Esophagus muscularis mucosa (tissue), 4 donors: ENCODE results near the gene LRPPRC. TPM values are rescaled to one million over a fixed set of nuclear protein-coding genes. Genes with fewer than 3 reads are reported as not detected.

ENCODE experiments used
- DNase-seq: peaks from one replicate; pipeline ENCODE4 v3.0.0-alpha.2; 2017; ENCODE audit errors: extremely low spot score
- H3K27ac ChIP-seq, 4 donors: fragments of 200-600 bp; sonication (generic); replicated peaks in 1 of 4; 1 replicate in 3 of 4; 2 replicates in 1 of 4; pipeline ENCODE4 v1.5.1; 2016 to 2019; ENCODE audit warnings: mild to moderate bottlenecking in 1 of 4
- H3K27me3 ChIP-seq, 4 donors: fragments of 200-600 bp; sonication (generic); one replicate each; pipeline versions ENCODE4 v1.5.1 to v1.6.0; 2016 to 2019
- H3K36me3 ChIP-seq, 4 donors: fragments of 200-600 bp; sonication (generic); one replicate each; pipeline ENCODE4 v1.5.1; 2016 to 2019
- H3K4me1 ChIP-seq, 4 donors: fragments of 200-600 bp; sonication (generic); one replicate each; pipeline ENCODE4 v1.5.1; 2016 to 2019
- H3K4me3 ChIP-seq, 4 donors: fragments of 200-600 bp; sonication (generic); 1 replicate in 2 of 4; 2 replicates in 2 of 4; pipeline ENCODE4 v1.5.1; 2016 to 2019; ENCODE audit warnings: mild to moderate bottlenecking in 4 of 4, moderate library complexity in 1 of 4
- H3K9me3 ChIP-seq, 4 donors: fragments of 200-600 bp; sonication (generic); 1 replicate in 3 of 4; 2 replicates in 1 of 4; pipeline ENCODE4 v1.5.1; 2016 to 2019
- CTCF ChIP-seq, 3 experiments: fragments of 200-600 bp in 2 of 3; fragments of 450-650 bp in 1 of 3; sonication (generic) in 2 of 3; IDR thresholded peaks; one replicate each; pipeline ENCODE4 v1.5.1; 2017 to 2019; ENCODE audit warnings: antibody characterized with exemption in 3 of 3, mild to moderate bottlenecking in 2 of 3, moderate library complexity in 1 of 3
- EP300 ChIP-seq: sonication (generic); formaldehyde crosslinking; IDR thresholded peaks from one replicate; pipeline ENCODE4 v1.6.1; 2017; ENCODE audit warnings: antibody characterized with exemption
- POLR2A ChIP-seq: fragments of 450-650 bp; IDR thresholded peaks from one replicate; pipeline ENCODE4 v1.6.1; 2017; ENCODE audit warnings: antibody characterized with exemption, moderate library complexity, mild to moderate bottlenecking, low read depth
- POLR2AphosphoS5 ChIP-seq, 2 donors: sonication (generic); formaldehyde crosslinking; IDR thresholded peaks; one replicate each; pipeline ENCODE4 v1.6.1; 2017; ENCODE audit warnings: antibody characterized with exemption in 2 of 2
- WGBS: methylation state at CpG from one replicate; pipeline ENCODE4 v1.1.5; 2018; 5-methylcytosine and 5-hydroxymethylcytosine counted together
- intact Hi-C: fragments of 100-400 bp; cut with DNase I; formaldehyde crosslinking; loops from one replicate; pipeline ENCODE4 v1.15.1; 2023
- total RNA-seq, 4 donors: library from RNA; depleted of rRNA; stranded (reverse); fragments of >200 nt; gene quantifications; one replicate each; pipeline versions ENCODE4 v1.1.0 to v1.2.1, GENCODE V29; 2016

The LRPPRC gene
- total RNA-seq, 4 donors from 2014 or later: 38.4 to 44.6 (median 43.0) TPM

DNA sequence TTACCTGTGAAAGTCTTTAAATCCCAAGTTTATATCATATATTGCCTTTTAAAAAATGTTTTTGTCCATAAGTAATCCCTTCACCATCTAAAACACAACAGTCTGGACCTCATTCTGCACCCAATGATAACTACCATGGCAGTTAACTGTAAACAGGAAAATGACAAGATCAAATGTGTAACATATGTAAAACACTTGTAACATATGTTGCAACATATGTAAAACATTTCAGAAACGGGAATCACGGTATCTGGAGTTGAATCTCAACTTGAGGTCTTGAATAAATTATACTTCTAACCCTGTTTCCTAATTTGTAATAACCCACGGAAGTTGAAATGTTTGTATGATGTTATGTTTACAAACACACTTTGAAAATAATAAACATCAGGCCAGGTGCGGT, 6.2 kb downstream of the LRPPRC start:
- H3K27me3 ChIP-seq: no peaks in the 10 kb centered on the region
- no peak overlapping the region for H3K27ac ChIP-seq
- intact Hi-C loops: no loop called here
- 83% methylated on average over 4 of the region's 4 CpGs for WGBS
- H3K4me3 ChIP-seq: no peak overlapping the region
- peaks cover 16 to 30% (median 18%) of the 10 kb centered on the region in 4 donors for H3K4me1 ChIP-seq
- DNase-seq: no peak
- no peaks in the 10 kb centered on the region for H3K9me3 ChIP-seq
- H3K36me3 ChIP-seq: peaks cover 0 to 52% (median 21%) of the 10 kb centered on the region in 4 donors
- TF ChIP-seq POLR2A: no peak
- TF ChIP-seq POLR2AphosphoS5 (IDR thresholded peaks at IDR 0.05): no peak
- no peak for TF ChIP-seq EP300
- no peak for TF ChIP-seq CTCF (IDR thresholded peaks at IDR 0.05)

DNA sequence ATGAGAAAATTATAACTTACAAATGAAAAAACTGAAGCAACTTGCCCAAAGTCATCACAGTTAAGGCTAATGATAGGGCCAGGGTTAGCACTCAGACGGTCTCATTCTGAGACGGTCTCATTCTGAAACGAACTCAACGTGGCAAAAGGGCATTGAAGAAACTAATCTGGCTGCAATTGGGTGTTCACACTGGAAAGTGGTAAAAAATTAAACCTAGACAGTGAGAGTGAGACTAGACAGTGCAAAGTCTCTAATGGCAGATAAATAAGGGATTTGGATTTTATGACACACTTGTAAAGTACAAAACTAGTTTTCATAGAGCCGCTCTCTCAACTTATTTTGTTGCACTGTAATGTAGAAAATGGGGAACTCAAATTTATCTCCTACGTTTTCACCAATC, 9.2 kb downstream of the LRPPRC start:
- TF ChIP-seq POLR2A (no peak), POLR2AphosphoS5 (IDR thresholded peaks at IDR 0.05) (no peak), CTCF (IDR thresholded peaks at IDR 0.05) (no peak), EP300 (no peak)
- peaks cover 0 to 12% (median 3%) of the 10 kb centered on the region in 4 donors for H3K4me1 ChIP-seq
- DNase-seq: no peak
- no peaks in the 10 kb centered on the region for H3K9me3 ChIP-seq
- intact Hi-C loops: no loop called here
- no peaks in the 10 kb centered on the region for H3K27me3 ChIP-seq
- peaks cover 3 to 43% (median 16%) of the 10 kb centered on the region in 4 donors for H3K36me3 ChIP-seq
- H3K27ac ChIP-seq: no peak overlapping the region
- no peak overlapping the region for H3K4me3 ChIP-seq
- 96% methylated on average over 6 of the region's 6 CpGs for WGBS

DNA sequence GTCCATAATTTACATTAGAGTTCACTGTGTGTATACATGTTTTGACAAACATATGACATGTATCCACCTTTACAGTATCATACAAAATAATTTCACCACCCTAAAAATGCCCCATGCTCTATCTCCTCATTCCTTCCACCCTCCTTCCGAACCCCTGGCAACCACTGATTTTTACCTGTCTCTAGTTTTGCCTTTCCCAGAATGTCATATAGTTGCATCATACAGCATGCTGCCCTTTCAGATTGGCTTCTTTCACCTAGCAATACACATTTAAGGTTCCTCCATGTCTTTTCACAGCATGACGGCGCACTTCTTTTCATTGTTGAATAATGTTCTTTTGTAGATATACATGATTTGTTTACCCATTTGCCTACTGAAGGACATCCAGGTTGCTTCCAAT, 10.4 kb downstream of the LRPPRC start:
- H3K4me3 ChIP-seq: no peak overlapping the region
- 98% methylated on average over 3 of the region's 3 CpGs for WGBS
- no peaks in the 10 kb centered on the region for H3K9me3 ChIP-seq
- no peaks in the 10 kb centered on the region for H3K27me3 ChIP-seq
- intact Hi-C loops: no loop called here
- H3K36me3 ChIP-seq: peaks cover 3 to 50% (median 22%) of the 10 kb centered on the region in 4 donors
- no peak overlapping the region for H3K27ac ChIP-seq
- TF ChIP-seq EP300 (no peak), POLR2A (no peak), CTCF (IDR thresholded peaks at IDR 0.05) (no peak), POLR2AphosphoS5 (IDR thresholded peaks at IDR 0.05) (no peak)
- no peak for DNase-seq
- peaks cover 0 to 12% (median 2%) of the 10 kb centered on the region in 4 donors for H3K4me1 ChIP-seq

GRCh38 chr2:43984533-43984932, 11.3 kb downstream of the LRPPRC start:
- WGBS: 89% methylated on average over 2 of the region's 2 CpGs
- DNase-seq: no peak
- no peaks in the 10 kb centered on the region for H3K27me3 ChIP-seq
- TF ChIP-seq CTCF (IDR thresholded peaks at IDR 0.05): no peak
- TF ChIP-seq POLR2AphosphoS5 (IDR thresholded peaks at IDR 0.05): no peak
- no peak for TF ChIP-seq POLR2A
- no peak for TF ChIP-seq EP300
- H3K4me1 ChIP-seq: peaks cover 0 to 12% (median 2%) of the 10 kb centered on the region in 4 donors
- no peak overlapping the region for H3K27ac ChIP-seq
- no peak overlapping the region for H3K4me3 ChIP-seq
- H3K9me3 ChIP-seq: no peaks in the 10 kb centered on the region
- H3K36me3 ChIP-seq: peaks cover 8 to 57% (median 25%) of the 10 kb centered on the region in 4 donors
- intact Hi-C loops: no loop called here

GRCh38 chr2:43980902-43981301, 14.9 kb downstream of the LRPPRC start:
- Histone ChIP-seq H3K4me1 (peaks cover 0 to 12% (median 2%) of the 10 kb centered on the region in 4 donors), H3K4me3 (no peak overlapping the region), H3K27me3 (no peaks in the 10 kb centered on the region), H3K9me3 (no peaks in the 10 kb centered on the region), H3K36me3 (peaks cover 12 to 64% (median 39%) of the 10 kb centered on the region in 4 donors), H3K27ac (no peak overlapping the region)
- intact Hi-C loops: no loop called here
- 96% methylated on average over 2 of the region's 2 CpGs for WGBS
- no peak for DNase-seq
- TF ChIP-seq POLR2AphosphoS5 (IDR thresholded peaks at IDR 0.05) (no peak), POLR2A (no peak), CTCF (IDR thresholded peaks at IDR 0.05) (no peak), EP300 (no peak)
